Activated T-cell treated with anti-CD3 and anti-CD28 coated beads for 4 hours (primary cell): ENCODE measurements around the gene ACHE.
"Not testable (repeated sequence)": the region's sequence is repeated elsewhere in the genome, so short reads cannot be mapped to it uniquely, and the experiment has no call there.

ENCODE experiments used
- DNase-seq: peaks from one replicate; pipeline ENCODE4 v3.0.0-alpha.2; 2020

The ACHE gene

DNA sequence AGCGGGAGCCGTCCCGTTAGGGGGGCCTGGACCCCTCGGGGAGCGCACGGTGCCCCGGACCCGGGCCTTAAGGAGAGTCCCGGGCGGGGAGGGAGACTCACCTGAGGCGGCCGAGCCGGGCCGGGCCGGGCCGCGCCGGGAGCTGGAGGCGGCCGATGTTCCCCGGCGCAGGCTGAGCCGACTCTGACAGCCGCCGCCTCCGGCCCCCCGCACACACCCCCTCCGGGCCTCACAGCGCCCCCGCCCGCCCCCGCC lies at the start of gene ACHE:
TSS of gene ACHE (minus strand) at position 188 of the 255 bp plus-strand sequence. CDS start 1,656 bp downstream, outside the sequence.
- DNase-seq, result no peak

DNA sequence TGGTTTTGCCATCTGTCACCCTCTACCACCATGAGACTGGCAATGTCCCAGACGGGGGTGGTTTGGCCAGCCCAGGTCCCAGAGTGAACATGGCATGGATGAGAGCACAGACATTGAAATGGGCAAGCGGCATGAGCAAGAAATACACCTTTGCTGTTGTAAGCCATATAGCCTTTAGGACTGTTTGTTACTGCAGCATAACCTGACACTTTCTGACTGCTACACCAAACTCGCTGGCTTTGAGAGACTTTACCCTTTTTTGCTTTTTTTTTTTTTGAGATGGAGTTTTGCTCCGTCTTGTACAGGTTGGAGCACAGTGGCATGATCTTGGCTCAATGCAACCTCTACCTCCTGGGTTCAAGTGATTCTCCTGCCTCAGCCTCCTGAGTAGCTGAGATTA lies 48.5 kb upstream of the ACHE start:
- DNase-seq, result no peak

DNA sequence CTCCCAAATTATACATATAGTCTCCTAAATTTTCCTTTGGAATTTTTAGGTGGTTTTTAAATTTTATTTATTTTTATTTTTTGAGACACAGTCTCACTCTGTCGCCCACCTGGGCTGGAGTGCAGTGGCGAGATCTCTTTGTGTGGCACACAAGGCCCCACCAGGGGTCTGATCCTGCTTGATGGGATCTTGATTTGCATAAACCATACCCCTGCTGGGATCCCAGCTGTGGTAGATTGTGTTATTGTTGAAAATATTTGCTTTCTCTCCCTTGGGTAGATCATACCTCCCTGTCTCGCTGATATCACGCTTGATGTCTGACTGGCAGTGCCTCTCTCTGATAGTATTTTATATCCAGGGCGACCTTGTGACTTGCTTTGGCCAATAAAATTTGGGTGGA lies 48.0 kb upstream of the ACHE start:
- no peak for DNase-seq

DNA sequence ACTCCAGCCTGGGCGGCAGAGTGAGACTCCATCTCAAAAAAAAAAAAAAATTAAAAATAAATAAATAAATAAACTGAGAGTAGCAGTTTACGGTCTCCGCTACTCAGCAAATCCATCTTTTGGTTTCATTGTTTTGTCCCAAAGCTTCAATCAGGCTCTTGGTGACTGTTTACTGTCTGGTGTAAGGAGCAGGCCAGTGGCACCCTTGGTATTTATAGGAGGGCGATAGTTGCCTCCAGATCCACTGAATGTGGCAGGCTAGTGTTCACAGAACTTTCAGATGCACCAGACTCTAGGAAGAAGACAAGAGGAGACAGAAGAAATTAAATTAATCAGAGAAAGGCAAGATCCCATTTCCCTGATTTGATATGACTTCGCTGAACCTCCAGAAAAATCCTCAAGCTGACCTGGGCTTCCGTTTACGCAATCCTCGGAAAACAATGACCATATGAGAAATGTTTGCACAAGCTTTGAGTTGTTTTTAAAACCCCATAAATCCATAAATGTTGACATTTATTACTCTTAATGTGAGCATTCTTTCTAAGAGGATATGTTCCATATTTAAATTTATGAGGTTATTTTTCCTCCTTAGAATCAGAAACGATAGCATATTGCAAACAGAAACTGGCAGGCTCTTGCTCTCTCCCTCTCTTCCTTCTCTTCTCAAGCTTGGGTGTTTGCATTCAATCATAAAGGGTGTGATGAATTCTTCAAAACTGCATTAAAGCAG lies 46.5 kb upstream of the ACHE start:
- no peak for DNase-seq

DNA sequence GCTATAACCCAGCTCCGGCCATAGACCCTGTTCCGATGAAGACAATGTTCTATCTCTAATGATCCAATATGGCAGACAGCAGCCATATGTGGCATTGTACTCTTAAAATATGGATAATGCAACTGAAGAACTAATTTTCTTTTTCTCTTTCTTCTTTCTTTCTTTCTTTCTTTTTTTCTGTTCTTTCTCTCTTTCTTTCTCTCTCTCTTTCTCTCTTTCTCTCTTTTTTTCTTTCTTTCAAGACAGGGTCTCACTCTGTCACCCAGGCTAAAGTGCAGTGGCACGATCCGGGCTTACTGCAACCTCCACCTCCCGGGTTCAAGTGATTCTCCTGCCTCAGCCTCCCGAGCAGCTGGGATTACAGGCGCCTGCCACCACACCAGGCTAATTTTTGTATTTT lies 40.5 kb upstream of the ACHE start:
- not testable (repeated sequence) for DNase-seq

DNA sequence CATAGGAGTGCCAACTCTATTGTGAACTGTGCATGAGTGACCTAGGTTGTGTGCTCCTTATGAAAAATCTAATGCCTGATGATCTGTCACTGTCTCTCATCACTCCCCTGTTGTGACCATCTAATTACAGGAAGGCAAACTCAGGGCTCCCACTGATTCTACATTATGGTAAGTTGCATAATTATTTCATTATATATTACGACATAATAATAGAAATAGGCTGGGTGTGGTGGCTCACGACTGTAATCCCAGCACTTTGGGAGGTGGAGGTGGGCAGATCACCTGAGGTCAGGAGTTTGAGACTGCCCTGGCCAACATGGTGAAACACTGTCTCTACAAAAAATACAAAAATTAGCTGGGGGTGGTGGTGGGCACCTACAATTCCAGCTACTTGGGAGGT lies 39.7 kb upstream of the ACHE start:
- DNase-seq, result not testable (repeated sequence)

DNA sequence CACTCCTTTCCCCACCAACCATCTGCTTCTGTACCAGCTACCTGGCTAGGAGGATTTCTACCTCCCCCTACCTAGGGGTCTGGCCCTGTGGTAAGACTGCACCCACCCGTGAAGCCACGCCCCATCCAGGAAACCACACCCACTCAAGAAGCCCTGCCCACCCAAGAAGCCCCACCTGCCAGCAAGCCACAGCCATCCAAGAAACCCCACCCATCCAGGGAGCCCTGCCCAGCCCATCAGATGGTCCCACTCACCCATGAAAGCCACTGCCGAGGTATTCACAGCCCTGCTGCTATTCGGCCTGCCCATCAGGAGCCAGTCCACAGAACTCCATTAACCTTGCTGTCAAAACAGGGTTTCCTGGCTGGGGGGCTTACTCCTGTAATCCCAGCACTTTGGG lies 38.0 kb upstream of the ACHE start:
- DNase-seq, result no peak

DNA sequence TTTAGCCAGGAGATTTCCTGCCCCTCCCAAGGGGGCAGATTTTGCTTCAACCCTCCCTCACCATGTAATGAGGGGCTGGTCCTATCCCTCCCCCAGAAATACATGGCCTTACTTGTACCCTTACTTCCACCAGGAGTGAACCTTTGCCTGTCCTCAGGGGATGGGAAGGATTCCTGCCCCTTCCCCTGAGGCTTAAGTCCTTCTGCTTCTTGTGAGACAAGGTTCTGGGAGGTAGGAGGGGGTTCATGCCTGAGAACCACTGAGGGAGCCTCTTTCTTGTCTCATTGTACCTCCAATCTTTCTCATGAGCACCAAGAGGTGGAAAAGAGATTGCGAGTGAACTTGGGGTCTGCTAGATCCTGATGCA lies 34.1 kb upstream of the ACHE start:
- no peak for DNase-seq

DNA sequence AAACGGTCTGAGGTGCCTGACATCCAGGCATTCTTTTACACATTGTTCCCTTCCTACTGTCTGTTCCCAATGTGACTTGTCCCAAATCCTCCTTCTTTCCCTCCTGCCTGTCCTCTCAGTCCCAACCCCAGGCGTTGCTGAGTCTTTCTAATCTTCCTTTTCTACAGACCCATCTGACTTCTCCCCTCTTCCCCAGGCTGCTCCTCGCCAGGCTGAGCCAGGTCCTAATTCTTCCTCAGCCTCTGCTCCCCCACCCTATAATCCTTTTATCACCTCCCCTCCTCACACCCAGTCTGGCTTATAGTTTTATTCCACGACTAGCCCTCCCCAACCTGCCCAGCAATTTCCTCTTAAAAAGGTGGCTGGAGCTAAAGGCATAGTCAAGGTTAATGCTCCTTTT lies 27.9 kb upstream of the ACHE start:
- DNase-seq, result not testable (repeated sequence)

DNA sequence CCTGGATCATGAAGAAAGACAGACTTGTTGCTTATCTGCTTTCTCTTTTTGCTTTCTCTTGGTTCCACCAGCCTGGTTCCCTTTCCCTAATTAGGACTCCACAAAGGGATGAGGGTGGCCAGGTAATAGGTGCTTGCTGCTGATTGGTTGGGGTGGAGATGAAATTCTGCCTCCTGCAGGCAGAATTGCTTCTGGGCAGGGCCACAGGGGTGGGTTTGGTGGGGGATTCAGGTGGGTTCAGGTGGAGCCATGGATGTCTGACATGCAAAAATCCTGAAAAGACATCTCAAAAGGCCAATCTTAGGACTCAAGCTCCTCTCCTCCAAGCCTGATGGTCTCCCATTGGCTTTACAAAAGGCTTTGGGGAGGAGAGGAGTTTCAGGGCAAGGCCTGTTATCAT lies 25.4 kb upstream of the ACHE start:
- DNase-seq, result no peak

DNA sequence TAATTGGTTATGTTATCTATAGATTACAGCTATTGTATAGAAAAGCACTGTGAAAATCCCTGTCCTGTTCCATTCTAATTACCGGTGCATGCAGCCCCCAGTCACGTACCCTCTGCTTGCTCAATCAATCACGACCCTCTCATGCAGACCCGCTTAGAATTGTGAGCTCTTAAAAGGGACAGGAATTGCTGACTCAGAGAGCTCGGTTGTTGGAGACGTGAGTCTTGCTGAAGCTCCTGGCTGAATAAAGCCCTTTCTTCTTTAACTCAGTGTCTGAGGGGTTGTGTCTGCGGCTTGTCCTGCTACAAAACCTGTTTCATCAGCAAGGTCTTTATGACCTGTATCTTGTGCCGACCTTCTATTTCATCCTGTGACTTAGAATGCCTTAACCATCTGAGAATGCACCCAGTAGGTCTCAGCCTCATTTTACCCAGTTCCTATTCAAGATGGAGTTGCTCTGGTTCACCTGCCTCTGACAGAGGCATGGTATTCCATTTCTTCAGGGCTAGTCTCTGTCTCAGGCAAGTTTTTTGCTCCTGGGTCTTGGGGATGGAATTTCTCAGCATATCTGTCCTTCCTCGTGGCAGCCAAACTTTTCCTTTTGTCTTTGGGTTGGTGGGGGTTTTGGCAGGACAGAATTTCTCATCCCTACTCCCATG lies 24.2 kb upstream of the ACHE start:
- not testable (repeated sequence) for DNase-seq

DNA sequence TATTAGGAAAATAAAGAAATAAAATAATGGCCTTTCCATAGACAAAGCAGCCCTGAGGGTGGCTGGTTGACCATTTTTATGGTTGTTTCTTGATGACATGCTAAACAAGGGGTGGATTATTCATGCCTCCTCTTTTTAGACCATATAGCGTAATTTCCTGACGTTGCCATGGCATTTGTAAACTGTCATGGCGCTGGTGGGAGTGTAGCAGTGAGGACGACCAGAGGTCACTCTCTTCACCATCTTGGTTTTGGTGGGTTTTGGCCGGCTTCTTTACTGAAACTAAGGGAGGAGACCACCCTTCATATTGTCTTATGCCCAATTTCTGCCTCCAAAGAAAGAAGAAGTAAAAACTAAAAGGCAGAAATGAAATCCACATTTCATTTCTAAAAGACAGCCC lies 23.6 kb upstream of the ACHE start:
- not testable (repeated sequence) for DNase-seq

DNA sequence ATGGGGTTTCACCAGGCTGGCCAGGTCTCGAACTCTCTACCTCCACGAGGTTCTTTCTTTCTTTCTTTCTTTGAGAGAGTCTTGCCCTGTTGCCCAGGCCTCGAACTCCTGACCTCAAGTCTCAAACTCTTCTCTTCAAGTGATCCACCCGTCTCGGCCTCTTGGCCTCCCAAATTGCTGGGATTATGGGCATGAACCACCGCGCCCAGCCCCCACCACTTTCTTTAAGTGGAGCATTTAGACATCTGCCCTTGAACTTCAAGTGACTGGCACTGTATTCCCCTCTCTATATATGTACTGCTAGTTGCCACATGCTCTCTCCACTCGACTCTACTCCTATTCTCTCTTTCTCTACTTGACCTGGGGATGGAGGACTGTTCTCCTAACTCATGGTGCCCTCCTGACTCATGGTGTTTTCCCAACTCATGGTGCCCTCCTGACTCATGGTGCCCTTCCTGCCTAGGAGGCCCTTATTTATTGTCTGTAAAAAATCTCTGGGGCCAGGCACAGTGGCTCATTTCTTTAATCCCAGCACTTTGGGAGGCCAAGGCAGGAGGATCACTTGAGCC lies 19.3 kb upstream of the ACHE start:
- DNase-seq, result no peak

DNA sequence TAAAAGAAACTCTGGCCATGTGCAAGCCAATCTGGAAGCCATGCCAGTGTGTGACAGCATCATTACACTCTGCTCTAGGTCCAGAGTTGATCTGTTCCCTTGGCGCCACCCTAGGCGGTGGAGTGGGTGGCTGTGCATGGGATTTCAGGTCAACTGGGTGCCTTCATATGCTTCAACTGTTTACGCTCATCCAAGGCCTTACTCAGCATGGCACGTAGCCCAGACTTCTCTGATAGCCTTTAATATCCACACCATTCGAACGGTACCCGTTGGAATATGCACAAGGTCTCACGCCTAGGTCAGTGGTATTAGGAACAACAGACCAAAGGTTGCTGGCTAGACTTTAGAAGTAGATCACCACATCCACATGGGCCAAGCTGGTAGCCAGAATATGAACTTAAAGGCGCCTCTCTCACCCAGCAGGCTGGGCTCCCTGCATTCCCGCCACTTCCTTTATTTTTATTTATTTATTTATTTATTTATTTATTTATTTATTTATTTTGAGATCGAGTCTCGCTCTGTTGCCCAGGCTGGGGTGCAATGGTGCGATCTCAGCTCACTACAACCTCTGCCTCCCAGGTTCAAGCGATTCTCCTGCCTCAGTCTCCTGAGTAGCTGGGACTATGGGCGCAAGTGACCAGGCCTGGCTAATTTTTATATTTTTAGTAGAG lies 18.7 kb upstream of the ACHE start:
- no peak for DNase-seq

DNA sequence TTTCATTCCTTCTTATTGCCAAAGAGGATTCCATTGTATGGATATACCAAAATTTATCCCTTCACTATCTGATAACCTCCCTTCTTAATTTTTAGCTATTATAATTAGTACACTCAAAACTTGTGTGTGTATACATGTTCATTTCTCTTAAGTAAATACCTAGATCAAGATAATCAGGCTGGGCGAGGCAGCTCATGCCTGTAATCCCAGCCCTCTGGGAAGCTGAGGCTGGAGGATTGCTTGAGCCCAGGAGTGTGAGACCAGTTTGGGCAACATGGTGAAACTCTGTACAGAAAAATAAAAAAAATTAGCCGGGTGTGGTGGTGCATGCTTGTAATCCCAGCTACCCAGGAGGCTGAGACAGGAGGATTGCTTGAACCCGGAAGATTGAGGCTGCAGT lies 15.8 kb upstream of the ACHE start:
- no peak for DNase-seq

DNA sequence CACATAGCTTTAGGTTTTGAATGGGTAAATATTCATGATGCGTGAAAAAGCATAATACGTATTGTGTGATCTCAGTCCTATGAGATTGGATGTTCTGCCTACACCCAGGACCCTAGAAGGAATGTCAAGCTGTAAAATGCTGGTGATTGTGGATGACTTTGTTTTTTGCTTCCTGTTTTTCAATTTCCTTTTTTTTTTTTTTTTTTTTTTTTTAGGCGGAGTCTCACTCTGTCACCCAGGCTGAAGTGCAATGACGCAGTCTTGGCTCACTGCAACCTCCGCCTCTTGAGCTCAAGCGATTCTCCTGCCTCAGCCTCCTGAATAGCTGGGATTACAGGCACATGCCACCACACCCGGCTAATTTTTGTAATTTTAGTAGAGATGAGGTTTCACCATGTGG lies 14.8 kb upstream of the ACHE start:
- not testable (repeated sequence) for DNase-seq

DNA sequence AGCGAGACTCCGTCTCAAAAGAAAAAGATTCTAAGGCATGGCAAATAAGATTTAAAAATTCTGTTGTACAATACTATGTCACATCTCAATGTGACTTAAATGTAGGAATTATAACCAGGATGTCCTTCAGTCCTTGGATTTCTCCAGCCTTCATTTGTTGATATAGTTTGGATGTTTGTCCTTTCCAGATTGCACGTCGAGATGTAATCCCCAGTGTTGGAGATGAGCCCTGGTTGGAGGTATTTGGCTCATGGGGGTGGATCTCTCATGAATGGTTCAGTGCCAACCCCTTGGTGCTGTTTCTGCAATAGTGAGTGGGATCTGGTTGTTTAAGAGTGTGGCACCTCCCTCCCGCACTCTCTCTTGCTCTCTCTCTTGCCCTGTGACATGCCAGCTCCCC lies 12.8 kb upstream of the ACHE start:
- no peak for DNase-seq

DNA sequence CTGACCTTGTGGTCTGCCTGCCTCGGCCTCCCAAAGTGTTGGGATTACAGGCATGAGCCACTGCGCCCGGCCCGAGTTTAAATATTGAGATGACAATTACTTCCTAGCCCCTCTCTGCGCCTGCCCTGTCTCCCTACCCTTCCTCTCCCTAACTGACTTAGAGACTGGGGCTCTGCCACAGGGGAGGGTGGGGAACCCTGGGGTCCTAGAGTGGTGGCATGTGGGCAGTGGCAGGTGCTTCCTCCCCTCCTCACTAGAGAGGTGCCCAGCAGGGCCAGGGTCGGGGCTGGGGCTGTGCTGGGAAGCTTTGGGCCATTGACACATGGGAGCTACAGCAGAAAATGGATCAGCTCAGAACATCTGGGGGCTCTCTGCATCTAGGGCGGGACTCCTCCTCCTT lies 7.0 kb upstream of the ACHE start:
- DNase-seq, result no peak

DNA sequence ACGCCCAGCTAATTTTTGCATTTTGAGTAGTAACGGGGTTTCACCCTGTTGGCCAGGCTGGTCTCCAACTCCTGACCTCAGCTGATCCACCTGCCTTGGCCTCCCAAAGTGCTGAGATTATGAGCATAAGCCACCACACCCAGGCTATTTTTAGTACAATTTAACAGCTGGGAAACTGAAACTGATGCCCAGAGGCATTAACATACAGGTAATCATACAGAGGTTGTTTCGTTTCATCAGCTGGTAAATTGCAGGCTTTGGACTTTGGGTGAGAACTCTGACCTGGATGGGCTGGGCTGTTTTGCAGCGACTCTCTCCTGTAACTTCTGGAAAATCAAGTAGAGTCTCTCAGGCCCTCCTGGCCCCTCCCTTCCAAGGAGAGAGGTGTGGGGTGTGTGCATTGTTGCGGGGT lies 6.2 kb upstream of the ACHE start:
- no peak for DNase-seq

DNA sequence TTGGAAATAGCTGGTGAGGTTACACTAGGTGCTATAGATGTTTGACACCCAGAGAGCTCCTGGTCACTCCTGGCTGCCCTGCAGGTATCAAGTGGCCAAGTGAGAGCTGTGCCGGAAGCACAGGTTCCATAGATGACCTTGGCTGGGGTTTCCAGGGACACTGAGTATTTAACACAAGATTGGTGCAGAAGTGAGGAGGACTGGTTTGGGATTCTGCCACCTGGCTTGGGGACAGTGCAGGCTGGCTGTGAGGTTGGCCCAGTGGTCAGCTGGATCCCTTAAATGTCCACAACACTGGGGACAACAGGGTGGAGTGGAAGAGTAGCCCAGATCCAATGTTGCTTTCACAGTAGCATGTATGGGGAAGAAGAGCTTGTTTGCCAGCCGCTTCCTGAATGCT lies 5.3 kb upstream of the ACHE start:
- no peak for DNase-seq

DNA sequence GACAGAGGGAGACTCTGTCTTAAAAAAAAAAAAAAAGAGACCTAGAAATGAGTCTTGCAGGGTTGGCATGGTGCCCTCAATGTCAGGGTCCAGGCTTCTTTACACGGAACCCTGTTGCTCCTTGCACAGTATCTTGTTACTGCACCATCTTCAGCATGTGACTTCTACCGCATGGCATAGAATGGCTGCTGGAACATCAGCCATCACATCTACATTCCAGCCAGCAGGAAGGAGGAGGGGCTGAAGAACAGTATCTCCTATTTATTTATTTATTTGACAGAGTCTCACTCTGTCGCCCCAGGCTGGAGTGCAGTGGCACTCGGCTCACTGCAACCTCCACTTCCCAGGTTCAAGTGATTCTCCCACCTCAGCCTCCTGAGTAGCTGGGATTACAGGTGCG lies 3.7 kb upstream of the ACHE start:
- no peak for DNase-seq

DNA sequence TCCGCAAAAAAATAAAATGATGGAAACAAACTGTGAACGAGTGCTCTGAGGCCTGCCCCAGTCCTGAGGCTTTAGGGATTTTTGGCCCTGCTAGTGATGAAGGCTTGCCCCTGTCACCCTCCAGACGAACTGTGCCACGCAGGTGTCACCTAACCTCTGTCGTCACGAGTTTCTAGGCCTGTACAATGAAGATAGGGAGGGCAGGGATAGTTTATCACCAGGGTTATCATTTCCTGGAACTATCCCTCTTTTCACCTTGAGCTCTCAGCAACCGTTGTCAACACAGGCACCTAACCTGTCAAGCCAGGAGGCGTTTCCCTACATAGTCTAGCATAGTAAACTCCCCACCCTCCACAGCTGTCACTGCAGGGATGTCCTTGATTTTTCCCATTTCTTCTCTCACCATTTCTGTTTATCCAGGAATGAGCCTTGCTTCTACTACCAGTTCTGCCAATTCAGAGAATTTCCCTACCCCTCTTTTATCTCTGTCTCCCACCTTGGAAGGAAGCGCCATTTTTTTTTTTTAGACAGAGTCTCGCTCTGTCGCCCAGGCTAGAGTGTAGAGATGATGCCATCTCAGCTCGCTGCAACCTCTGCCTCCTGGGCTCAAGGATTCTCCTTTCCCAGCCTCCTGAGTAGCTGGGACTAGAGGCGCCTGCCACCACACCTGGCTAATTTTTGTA lies 2.2 kb upstream of the ACHE start:
- no peak for DNase-seq

DNA sequence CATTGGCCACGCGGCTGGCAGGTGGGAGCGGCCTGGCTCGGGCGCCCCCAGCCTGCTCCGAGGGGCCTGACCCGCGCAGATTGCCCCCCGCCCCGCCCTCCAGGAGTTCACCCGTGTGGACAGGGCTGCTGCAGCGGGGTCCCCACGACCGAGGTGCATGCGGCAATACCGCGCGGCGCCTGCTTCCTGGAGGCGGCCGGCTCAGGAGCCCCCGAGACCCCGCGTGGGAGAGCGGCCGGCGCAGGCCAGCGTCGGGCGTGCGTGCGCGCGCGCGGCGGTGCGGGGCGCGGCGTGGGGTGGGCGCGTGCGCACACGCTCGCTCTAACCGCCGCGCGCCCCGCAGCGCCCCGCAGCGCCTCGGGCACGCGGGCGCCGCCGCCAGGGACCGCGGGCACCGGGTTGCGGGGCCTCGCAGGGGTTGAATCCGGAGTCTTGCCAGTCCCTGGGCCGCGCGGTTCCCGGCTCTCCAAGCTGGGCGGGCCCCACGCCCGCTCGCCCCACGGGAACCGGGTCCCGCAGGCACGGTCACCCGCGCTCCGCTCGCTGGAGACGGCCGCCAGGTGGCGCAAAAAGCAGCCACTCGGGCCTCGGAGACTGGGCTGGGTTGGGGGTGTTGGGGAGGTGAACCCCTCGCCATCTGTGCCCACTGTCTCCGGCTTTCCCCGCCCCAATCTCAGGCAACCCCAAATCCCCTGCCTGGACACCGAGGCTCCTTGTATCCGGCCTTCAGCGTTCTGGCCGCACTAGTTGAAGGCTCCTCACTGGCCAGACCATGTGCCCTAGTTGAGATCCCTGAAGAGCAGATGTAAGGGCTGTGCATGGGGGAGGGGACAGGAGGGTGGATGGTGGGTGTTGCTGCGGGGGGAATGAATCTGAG lies 1.3 kb upstream of the ACHE start:
- DNase-seq, result peak; percentile 64
